ENCODE measurements around the gene SLC15A3.
A peak's percentile ranks its signal among the peaks of the same experiment; 100 is the strongest.
"Not testable (repeated sequence)": the region's sequence is repeated elsewhere in the genome, so short reads cannot be mapped to it uniquely, and the experiment has no call there.

The SLC15A3 gene

GRCh38 chr11:60912851-60913528 lies 39.0 kb downstream of the SLC15A3 start:
- no peak for DNase-seq

DNA sequence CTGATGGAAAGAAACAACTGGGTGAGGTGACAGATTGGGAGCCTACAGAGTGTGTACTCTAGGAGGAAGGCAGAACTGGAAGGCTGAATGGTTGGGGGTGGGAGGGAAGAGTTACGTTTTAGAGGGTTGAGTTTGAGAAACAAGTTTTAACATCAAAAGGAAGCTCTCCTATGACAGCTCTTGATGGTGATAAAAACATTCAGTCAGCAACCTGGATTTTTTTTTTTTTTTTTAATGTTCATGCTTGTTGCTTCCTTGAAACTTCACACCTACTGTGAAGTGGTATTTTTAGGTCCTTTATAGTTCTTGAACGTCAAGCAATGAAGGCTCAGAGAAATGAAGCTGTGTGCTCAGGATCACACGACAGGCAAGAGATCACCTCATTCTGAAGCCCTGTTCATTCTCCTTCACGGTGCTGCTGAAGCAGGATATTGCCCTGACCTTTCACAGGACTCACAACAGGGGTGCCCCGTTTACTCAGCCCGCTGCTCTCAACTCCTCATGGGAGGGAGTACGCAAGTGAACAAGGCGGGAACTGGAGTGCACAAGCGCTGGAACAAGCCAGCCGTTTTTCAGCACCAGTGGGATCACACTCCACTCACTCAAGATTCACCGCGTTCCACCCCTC lies 39.6 kb downstream of the SLC15A3 start:
- DNase-seq, result no peak

GRCh38 chr11:60910711-60911380 lies 41.1 kb downstream of the SLC15A3 start:
- no peak for DNase-seq

GRCh38 chr11:60910281-60910687 lies 41.7 kb downstream of the SLC15A3 start:
- no peak for DNase-seq

GRCh38 chr11:60909680-60910280 lies 42.2 kb downstream of the SLC15A3 start:
- not testable (repeated sequence) for DNase-seq

DNA sequence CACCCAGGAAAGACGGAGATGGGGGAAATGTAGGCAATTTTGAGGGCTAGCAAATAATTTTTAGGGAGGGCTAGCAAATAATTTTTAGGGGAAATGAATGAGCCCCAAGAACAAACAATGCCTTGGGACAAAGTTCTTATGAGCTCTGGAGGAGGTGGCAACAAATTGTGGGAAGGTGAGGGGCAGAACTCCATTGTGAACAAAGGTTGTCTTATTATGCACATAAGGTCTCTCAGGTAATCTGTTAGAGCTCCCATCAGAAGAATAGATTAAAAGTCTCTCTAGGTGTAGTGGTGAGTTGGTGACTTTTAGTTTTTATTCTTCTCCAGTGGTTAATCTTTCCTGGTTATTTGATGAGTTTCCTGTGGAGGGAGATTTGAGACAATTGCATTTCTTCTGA lies 43.2 kb downstream of the SLC15A3 start:
- DNase-seq, result no peak

- DNase-seq, result peak; percentile 74
These were observed 45.6 kb downstream of the SLC15A3 start, which contains the start of gene PRPF19 for GRCh38 chr11:60906132-60906972. Gene PRPF19, minus strand, starts transcription at chr11:60906585. Its CDS starts 203 bp downstream, at chr11:60906382.

DNA sequence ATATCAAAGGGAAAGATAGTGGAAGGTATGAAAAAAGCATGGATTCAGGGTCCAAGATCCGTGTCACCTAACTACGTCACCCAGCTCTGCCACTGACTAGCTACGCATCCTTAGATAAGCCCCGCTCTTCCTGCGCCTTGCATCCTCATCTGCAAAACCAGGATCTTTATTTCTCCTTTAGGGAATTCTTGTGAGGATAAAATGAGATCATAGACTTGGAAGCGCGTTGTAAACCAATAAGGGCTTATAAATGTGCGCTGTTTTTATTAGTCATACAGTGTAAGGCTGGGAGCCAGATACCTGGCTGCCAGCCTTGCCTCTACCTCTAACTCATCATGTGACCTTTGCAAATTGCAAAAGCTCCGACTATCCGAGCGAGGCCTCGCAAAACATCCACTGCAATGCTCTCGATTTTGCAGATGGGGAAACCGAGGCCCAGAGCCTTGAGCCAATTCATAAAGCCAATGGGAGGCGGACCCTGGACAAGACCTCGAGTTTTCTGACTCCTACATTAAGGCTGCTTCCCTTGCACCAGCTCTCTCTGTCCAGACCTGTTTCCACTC lies 46.3 kb downstream of the SLC15A3 start:
- DNase-seq, result no peak

- no peak for DNase-seq
These were observed 46.9 kb downstream of the SLC15A3 start for GRCh38 chr11:60905047-60905446.

DNA sequence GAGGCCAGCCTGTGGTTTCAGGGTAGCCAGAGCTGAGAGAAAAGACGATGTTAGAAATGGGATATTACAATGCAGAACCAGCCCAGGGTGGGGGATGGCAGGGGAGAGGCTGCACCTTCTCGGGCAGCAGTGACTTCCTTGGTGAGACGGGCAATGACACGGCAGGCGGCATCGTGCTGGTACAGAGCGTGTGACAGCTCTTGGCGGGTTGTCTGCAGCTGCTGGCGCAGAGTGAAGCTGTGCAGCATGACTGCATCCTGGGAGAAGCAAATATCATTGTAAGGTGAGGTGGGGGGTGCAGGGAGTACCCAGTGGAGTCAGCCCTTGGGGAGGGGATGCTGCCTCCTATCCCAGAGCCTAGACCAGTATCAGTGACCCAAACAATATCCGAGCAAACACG lies 49.4 kb downstream of the SLC15A3 start:
- no peak for DNase-seq

DNA sequence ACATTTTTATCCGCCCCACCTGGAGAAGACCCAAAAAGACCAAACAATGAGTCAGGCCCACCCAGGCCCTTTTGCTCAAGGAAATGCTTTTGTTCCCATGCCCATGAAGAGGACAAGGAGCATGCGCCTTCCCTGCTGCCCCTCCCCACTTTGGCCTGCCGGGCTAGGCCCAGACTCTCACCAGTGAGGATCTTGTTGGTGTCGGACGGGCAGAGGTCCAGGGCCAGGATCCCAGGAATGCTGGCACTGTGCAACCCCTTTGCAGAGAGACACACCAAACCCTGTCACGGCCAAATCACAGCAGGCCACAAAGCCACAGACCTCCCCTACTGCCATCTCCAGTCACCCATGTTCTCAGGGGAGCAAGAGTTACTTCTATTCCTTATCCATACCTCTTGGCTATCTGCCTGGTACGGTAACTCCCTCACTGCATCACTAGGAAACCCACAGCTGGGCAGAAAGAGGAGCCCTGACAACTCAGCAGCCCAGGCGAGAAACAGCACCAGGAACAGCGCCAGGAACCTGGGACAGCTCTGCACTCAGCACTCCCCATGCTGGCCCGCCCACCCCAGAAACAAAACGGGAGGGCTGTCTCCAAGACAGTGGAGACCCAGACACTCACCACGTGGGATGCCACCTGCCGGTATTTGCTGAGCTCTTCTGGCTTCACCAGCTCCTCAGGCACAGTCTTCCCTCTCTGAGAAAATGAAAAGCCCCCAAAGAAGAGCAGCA lies 51.1 kb downstream of the SLC15A3 start:
- DNase-seq, result no peak

- DNase-seq, result no peak
These were observed 52.0 kb downstream of the SLC15A3 start for GRCh38 chr11:60899977-60900376.

DNA sequence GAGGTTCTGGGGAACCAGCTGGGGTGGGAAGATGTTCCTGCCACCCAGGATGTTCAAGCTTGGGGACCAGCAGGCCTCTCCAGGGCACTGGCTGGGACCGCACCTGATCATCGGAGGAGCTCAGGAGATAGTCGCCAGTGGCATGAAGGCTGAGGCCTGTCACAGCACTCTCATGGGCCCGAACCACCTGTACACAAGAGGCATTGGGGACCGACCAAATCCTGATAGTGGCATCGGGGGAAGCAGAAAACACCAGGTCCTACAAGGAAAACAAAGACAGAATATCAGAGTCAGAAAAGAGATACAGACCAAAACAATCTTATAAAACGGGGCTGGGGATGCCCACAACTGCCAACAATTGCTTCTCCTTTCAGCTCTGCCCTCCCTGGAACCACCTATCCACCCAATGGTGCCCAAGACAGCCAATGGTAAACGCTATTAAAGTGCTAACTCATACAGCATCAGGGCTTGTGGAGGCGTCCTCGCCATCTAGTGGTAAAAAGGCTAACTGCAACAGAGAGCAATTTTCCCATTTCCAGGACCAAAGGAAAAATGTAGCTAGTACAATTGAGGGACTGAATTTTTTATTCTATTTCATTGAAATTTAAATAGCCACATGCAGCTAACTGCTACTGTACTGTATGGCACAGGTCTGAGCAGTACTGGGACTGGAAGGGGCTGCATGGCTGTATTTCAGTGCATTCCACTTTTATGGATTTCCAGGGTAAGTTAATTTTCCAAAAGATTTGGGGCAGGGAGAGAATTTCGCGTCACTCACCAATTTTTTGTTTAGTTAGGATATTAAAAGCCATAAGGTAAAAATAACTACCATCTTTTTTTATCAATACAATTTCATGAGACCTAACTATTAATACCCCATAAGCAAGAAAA lies 52.7 kb downstream of the SLC15A3 start:
- DNase-seq, result no peak

DNA sequence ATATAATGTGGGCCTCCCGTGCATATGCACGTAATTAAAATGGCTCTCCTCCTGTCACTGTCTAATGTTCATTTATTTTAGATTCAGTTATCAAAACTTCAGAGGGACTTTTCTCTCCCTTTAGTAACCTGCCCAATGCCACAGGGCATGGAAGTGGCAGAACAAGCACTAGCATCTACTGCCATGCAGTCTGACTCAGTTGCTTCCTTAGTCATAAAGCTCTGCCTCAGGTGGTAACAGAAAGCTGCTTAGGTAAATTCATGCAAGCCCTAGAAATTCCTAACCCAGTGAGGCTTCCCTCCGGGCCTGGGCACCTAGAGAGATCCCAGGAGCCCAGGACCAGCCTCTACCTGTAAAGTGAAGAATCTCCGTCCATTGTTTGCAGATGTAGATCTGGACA lies 54.5 kb downstream of the SLC15A3 start:
- no peak for DNase-seq

- no peak for DNase-seq
These were observed 56.3 kb downstream of the SLC15A3 start for GRCh38 chr11:60895687-60896086.

GRCh38 chr11:60891103-60891741 lies 60.8 kb downstream of the SLC15A3 start:
- no peak for DNase-seq

DNA sequence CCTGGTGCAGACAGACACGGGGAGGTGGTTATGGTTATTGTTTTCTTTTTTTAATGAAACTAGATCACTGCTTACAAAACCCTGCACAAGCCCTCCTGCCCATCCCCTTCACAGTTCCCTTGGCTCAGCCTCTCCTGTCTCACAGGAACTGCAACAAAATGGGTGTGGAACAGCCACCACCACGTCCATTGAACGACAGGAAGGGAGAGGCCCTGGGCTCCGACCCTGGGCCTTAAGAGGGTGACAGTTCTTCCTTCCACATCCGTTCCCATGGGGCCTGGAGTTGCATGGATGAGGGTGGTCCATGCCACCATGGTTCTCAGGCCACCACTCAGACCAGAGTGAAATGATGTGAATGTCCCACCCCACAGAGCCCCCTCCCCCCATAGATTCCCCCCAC lies 61.3 kb downstream of the SLC15A3 start:
- no peak for DNase-seq

GRCh38 chr11:60889869-60890311 lies 62.1 kb downstream of the SLC15A3 start:
- DNase-seq, result no peak

DNA sequence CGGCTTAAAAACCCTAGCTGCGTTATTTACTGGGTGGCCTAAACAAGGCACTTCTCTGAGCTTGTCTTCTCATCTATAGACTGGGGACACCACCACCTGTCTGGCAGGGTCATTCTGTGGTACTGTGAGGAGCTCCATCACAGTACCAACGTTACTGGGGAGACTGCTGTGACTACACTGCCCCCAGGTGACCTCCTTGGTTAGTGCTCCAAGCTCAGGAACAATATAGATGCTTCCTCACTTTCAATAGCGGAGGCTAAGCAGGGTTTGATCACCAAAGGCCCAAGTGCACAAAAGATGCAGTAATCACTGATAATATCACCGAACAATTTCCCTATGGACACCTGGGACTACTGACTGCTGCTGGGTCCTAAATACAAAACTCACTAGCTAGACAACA lies 64.4 kb downstream of the SLC15A3 start:
- peak; percentile 39 for DNase-seq

Measured in SHP77 treated with DMSO at 0.1 percent for 48 hours (cell line).